GM19372 (cell line): ENCODE data around the gene ITLN1.

Experiments
- ATAC-seq: cut with Tn5 transposase; IDR thresholded peaks from one replicate; pipeline ENCODE4 v1.9.1; 2021; ENCODE audit warnings: mild to moderate bottlenecking, low read depth, moderate library complexity; ENCODE audit not compliant: unreplicated experiment

The ITLN1 gene

GRCh38 chr1:160859166-160859565 is 25.8 kb downstream of the ITLN1 start:
- ATAC-seq, result no peak

GRCh38 chr1:160858507-160858906 is 26.5 kb downstream of the ITLN1 start:
- no peak for ATAC-seq

- ATAC-seq, result no peak
Observed at GRCh38 chr1:160858097-160858496, 26.9 kb downstream of the ITLN1 start.

GRCh38 chr1:160855181-160855981 is 29.6 kb downstream of the ITLN1 start:
- ATAC-seq, result no peak

- no peak for ATAC-seq
Observed at GRCh38 chr1:160853754-160854153, 31.2 kb downstream of the ITLN1 start.

GRCh38 chr1:160853014-160853413 is 32.0 kb downstream of the ITLN1 start:
- no peak for ATAC-seq

GRCh38 chr1:160850993-160851392 is 34.0 kb downstream of the ITLN1 start:
- ATAC-seq, result no peak

GRCh38 chr1:160850541-160850940 is 34.4 kb downstream of the ITLN1 start:
- no peak for ATAC-seq

GRCh38 chr1:160846281-160846680 is 38.7 kb downstream of the ITLN1 start:
- ATAC-seq, result no peak

- no peak for ATAC-seq
Observed at GRCh38 chr1:160844447-160845232, 40.3 kb downstream of the ITLN1 start.

GRCh38 chr1:160841079-160841478 is 43.9 kb downstream of the ITLN1 start:
- no peak for ATAC-seq

- ATAC-seq, result no peak
Observed at GRCh38 chr1:160839746-160840145, 45.2 kb downstream of the ITLN1 start.

GRCh38 chr1:160838888-160839287 is 46.1 kb downstream of the ITLN1 start:
- ATAC-seq, result no peak

GRCh38 chr1:160837558-160838205 is 47.3 kb downstream of the ITLN1 start:
- peak; percentile 63 for ATAC-seq

GRCh38 chr1:160836981-160837557 is 47.9 kb downstream of the ITLN1 start:
- no peak for ATAC-seq

- no peak for ATAC-seq
Observed at GRCh38 chr1:160836561-160836960, 48.4 kb downstream of the ITLN1 start.

GRCh38 chr1:160835751-160836150 is 49.2 kb downstream of the ITLN1 start:
- no peak for ATAC-seq

GRCh38 chr1:160834945-160835565 is 49.9 kb downstream of the ITLN1 start:
- no peak for ATAC-seq

GRCh38 chr1:160830321-160831153 is 54.4 kb downstream of the ITLN1 start:
- ATAC-seq, result no peak

GRCh38 chr1:160829766-160830165 is 55.2 kb downstream of the ITLN1 start:
- no peak for ATAC-seq
